GM12892 (cell line): ENCODE data around the gene RFX4.

Source experiments
- POLR2A ChIP-seq: IDR thresholded peaks from 2 replicates; pipeline ENCODE4 v1.6.1; 2011; ENCODE audit warnings: low read depth, low read length, control low read depth
- POLR2AphosphoS5 ChIP-seq: IDR thresholded peaks from 2 replicates; pipeline ENCODE4 v1.6.1; 2011; ENCODE audit warnings: low read depth, low read length, control low read depth
- TAF1 ChIP-seq: IDR thresholded peaks from 2 replicates; pipeline ENCODE4 v1.6.1; 2011; ENCODE audit warnings: low read depth, mild to moderate bottlenecking, control low read depth, low read length, borderline replicate concordance

DNA sequence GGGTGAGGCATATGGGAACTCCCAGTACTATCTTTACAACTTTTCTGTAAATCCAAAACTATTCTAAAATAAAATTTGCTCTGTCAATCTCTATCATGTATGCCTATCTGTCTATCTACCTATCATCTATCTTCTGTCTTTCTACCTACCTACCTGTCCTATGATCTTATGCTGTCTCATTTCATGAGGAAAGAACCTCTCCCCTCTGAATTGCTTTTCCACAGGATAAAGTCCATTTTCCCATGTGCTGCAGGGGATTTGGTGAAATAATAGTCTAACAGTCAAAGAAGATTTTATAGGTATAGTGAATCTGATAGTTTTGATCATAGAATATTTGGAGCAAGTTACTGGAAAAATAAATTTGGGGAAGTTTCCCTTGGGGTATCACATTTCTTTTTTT lies 104.9 kb downstream of the RFX4 start:
- TF ChIP-seq TAF1 (no peak), POLR2A (no peak), POLR2AphosphoS5 (no peak)
